Astrocyte (in vitro differentiated cells and primary cell): ENCODE results near the gene OLFML2B.

Source experiments
- CTCF ChIP-seq: IDR thresholded peaks from 2 replicates; pipeline ENCODE4 v1.5.1; 2011; ENCODE audit warnings: low read depth, mild to moderate bottlenecking, inconsistent platforms, low read length, moderate library complexity; ENCODE audit not compliant: insufficient read depth
- EZH2 ChIP-seq: IDR thresholded peaks from 2 replicates; pipeline ENCODE4 v1.6.1; 2012; ENCODE audit warnings: mild to moderate bottlenecking, low read length, inconsistent platforms; ENCODE audit not compliant: insufficient read depth

DNA sequence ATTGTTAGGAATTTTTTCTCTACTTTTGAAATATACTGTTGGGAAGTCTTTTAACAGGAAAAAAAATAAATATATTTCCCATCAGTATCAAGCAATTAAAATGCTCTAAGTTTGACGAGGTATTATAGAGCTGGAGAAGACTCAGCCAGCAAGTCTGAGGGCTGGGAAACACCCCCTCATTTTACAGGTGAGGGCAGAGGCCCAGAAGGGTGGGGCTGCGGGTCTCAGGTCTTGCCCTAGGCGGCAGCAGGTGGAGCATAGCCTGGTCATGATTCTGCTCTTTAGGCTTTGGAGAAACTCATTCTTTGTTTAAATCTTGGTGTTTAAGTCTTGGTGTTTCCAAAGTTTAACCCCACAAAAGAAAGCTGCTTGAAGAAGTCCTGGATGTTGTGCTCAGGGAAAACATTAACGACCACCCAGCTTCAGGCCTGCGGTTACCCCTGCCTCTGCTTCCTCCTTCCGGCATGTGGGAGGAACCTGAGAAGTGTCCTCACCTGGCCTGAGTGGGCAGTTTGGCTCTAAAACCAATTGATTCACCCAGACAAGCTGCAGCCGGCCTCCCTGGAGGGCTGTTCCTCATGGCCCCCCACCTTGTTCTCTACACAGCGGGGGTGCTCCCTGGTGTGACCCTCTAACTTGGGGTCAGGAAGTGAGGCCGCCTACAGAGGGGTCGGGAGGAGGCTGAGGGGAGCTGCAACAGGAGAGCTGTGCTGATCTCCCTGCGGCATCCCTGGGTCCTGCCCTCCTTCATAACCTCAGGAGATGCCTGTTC lies 41.7 kb downstream of the OLFML2B start:
- TF ChIP-seq EZH2 = no peak
- no peak for TF ChIP-seq CTCF
